Vagina (tissue), 2 donors: Measurements from ENCODE around the gene GALNT17. TPM values are rescaled to one million over a fixed set of nuclear protein-coding genes. Genes with fewer than 3 reads are reported as not detected.
"Not testable (repeated sequence)": the region's sequence is repeated elsewhere in the genome, so short reads cannot be mapped to it uniquely, and the experiment has no call there.

Experiments
- DNase-seq, 2 donors: peaks; one replicate each; pipeline ENCODE4 v3.0.0-alpha.2; 2017; ENCODE audit errors: extremely low spot score in 2 of 2
- H3K27ac ChIP-seq: fragments of 200-600 bp; sonication (generic); one replicate; pipeline ENCODE4 v1.5.1; 2019
- H3K27me3 ChIP-seq: fragments of 200-600 bp; sonication (generic); one replicate; pipeline ENCODE4 v1.5.1; 2019
- H3K36me3 ChIP-seq, 2 donors: fragments of 200-600 bp; sonication (generic); one replicate each; pipeline ENCODE4 v1.5.1; 2017 to 2019
- H3K4me1 ChIP-seq: fragments of 200-600 bp; sonication (generic); one replicate; pipeline ENCODE4 v1.5.1; 2019
- H3K4me3 ChIP-seq, 2 donors: fragments of 200-600 bp; sonication (generic); 1 replicate in 1 of 2; 2 replicates in 1 of 2; pipeline ENCODE4 v1.5.1; 2016 to 2019
- H3K9me3 ChIP-seq: fragments of 200-600 bp; sonication (generic); one replicate; pipeline ENCODE4 v1.5.1; 2019
- CTCF ChIP-seq, 3 experiments: fragments of 450-650 bp in 2 of 3; fragments of 200-600 bp in 1 of 3; sonication (generic) in 1 of 3; IDR thresholded peaks; one replicate each; pipeline ENCODE4 v1.5.1; 2017 to 2019; ENCODE audit warnings: antibody characterized with exemption in 3 of 3, mild to moderate bottlenecking in 2 of 3, moderate library complexity in 2 of 3
- POLR2A ChIP-seq, 2 donors: fragments of 450-650 bp; IDR thresholded peaks; one replicate each; pipeline ENCODE4 v1.6.1; 2017; ENCODE audit warnings: antibody characterized with exemption in 2 of 2, mild to moderate bottlenecking in 2 of 2, moderate library complexity in 2 of 2
- POLR2AphosphoS5 ChIP-seq, 2 donors: sonication (generic); formaldehyde crosslinking; IDR thresholded peaks; one replicate each; pipeline ENCODE4 v1.9.0; 2017; ENCODE audit warnings: antibody characterized with exemption in 2 of 2, mild to moderate bottlenecking in 2 of 2, low read depth in 1 of 2; ENCODE audit not compliant: insufficient read depth in 1 of 2
- intact Hi-C: fragments of 100-400 bp; cut with DNase I; formaldehyde crosslinking; loops from one replicate; pipeline ENCODE4 v1.15.1; 2023
- total RNA-seq: library from RNA; depleted of rRNA; stranded (reverse); fragments of >200 nt; gene quantifications from one replicate; pipeline ENCODE4 v1.2.3, GENCODE V29; 2016

GALNT17 gene
- total RNA-seq, 1 donor from 2014 or later: 3.9 TPM

GRCh38 chr7:71591876-71592275, 459.9 kb downstream of the GALNT17 start:
- Histone ChIP-seq H3K36me3 (no peaks in the 10 kb centered on the region), H3K4me3 (no peak overlapping the region), H3K27me3 (no peaks in the 10 kb centered on the region), H3K4me1 (no peaks in the 10 kb centered on the region), H3K27ac (no peak overlapping the region), H3K9me3 (no peaks in the 10 kb centered on the region)
- intact Hi-C loops: no loop called here
- TF ChIP-seq CTCF (IDR thresholded peaks at IDR 0.05) (no peak), POLR2A (IDR thresholded peaks at IDR 0.05) (no peak)
- no peak for DNase-seq

- DNase-seq, H3K36me3 ChIP-seq, H3K4me3 ChIP-seq, H3K27ac ChIP-seq, H3K27me3 ChIP-seq, H3K9me3 ChIP-seq, H3K4me1 ChIP-seq, intact Hi-C loops: not testable (repeated sequence)
Measured at GRCh38 chr7:71592388-71592787, 460.4 kb downstream of the GALNT17 start.

GRCh38 chr7:71594736-71595135, 462.8 kb downstream of the GALNT17 start:
- H3K27ac ChIP-seq: no peak overlapping the region
- H3K4me3 ChIP-seq: no peak overlapping the region
- H3K27me3 ChIP-seq: no peaks in the 10 kb centered on the region
- H3K36me3 ChIP-seq: no peaks in the 10 kb centered on the region
- DNase-seq: peak in 1 of 2 donors; percentile 4
- intact Hi-C loops: no loop called here
- no peaks in the 10 kb centered on the region for H3K9me3 ChIP-seq
- H3K4me1 ChIP-seq: no peaks in the 10 kb centered on the region
- TF ChIP-seq POLR2AphosphoS5 (IDR thresholded peaks at IDR 0.05; ENCODE audit: insufficient read depth in 1 of 2, low read depth in 1 of 2) (no peak), POLR2A (IDR thresholded peaks at IDR 0.05) (no peak), CTCF (IDR thresholded peaks at IDR 0.05) (no peak)

- intact Hi-C loops: no loop called here
- TF ChIP-seq POLR2A (IDR thresholded peaks at IDR 0.05): no peak
- no peak for TF ChIP-seq CTCF (IDR thresholded peaks at IDR 0.05)
- TF ChIP-seq POLR2AphosphoS5 (IDR thresholded peaks at IDR 0.05; ENCODE audit: insufficient read depth in 1 of 2, low read depth in 1 of 2): no peak
- Histone ChIP-seq H3K36me3 (no peaks in the 10 kb centered on the region), H3K27ac (no peak overlapping the region), H3K4me3 (no peak overlapping the region), H3K27me3 (no peaks in the 10 kb centered on the region), H3K4me1 (no peaks in the 10 kb centered on the region), H3K9me3 (no peaks in the 10 kb centered on the region)
- no peak for DNase-seq
Measured at GRCh38 chr7:71595176-71595575, 463.2 kb downstream of the GALNT17 start.

- TF ChIP-seq CTCF (IDR thresholded peaks at IDR 0.05) (no peak), POLR2AphosphoS5 (IDR thresholded peaks at IDR 0.05; ENCODE audit: insufficient read depth in 1 of 2, low read depth in 1 of 2) (no peak), POLR2A (IDR thresholded peaks at IDR 0.05) (no peak)
- no peaks in the 10 kb centered on the region for H3K27me3 ChIP-seq
- peak in 1 of 2 donors; percentile 4 for DNase-seq
- no peak overlapping the region for H3K4me3 ChIP-seq
- intact Hi-C loops: no loop called here
- no peaks in the 10 kb centered on the region for H3K9me3 ChIP-seq
- no peak overlapping the region for H3K27ac ChIP-seq
- H3K4me1 ChIP-seq: no peaks in the 10 kb centered on the region
- no peaks in the 10 kb centered on the region for H3K36me3 ChIP-seq
Measured at GRCh38 chr7:71598553-71598952, 466.6 kb downstream of the GALNT17 start.

GRCh38 chr7:71601851-71602250, 469.9 kb downstream of the GALNT17 start:
- TF ChIP-seq POLR2A (IDR thresholded peaks at IDR 0.05) (no peak), CTCF (IDR thresholded peaks at IDR 0.05) (no peak), POLR2AphosphoS5 (IDR thresholded peaks at IDR 0.05; ENCODE audit: insufficient read depth in 1 of 2, low read depth in 1 of 2) (no peak)
- H3K27ac ChIP-seq: no peak overlapping the region
- H3K4me1 ChIP-seq: no peaks in the 10 kb centered on the region
- DNase-seq: no peak
- H3K4me3 ChIP-seq: no peak overlapping the region
- H3K36me3 ChIP-seq: no peaks in the 10 kb centered on the region
- no peaks in the 10 kb centered on the region for H3K27me3 ChIP-seq
- H3K9me3 ChIP-seq: no peaks in the 10 kb centered on the region
- intact Hi-C loops: no loop called here
